Breast epithelium (tissue), 4 donors: ENCODE data around the gene ROBO2. TPM values are rescaled to one million over a fixed set of nuclear protein-coding genes. Genes with fewer than 3 reads are reported as not detected.

Experiments
- DNase-seq, 2 donors: peaks; one replicate each; pipeline ENCODE4 v3.0.0-alpha.2; 2019; ENCODE audit warnings: low spot score in 2 of 2
- H3K27ac ChIP-seq, 2 donors: fragments of 200-600 bp; sonication (generic) in 1 of 2; one replicate each; pipeline ENCODE4 v1.5.1; 2016 to 2019; ENCODE audit warnings: mild to moderate bottlenecking in 1 of 2
- H3K27me3 ChIP-seq, 2 donors: fragments of 200-600 bp; sonication (generic) in 1 of 2; one replicate each; pipeline versions ENCODE4 v1.5.1 to v1.6.0; 2017 to 2019; ENCODE audit warnings: control low read depth in 1 of 2, mild to moderate bottlenecking in 1 of 2
- H3K36me3 ChIP-seq: fragments of 200-600 bp; one replicate; pipeline ENCODE4 v1.5.1; 2019
- H3K4me1 ChIP-seq, 2 donors: fragments of 200-600 bp; sonication (generic); one replicate each; pipeline ENCODE4 v1.5.1; 2016 to 2019; ENCODE audit warnings: control low read depth in 1 of 2
- H3K4me3 ChIP-seq, 3 donors: fragments of 200-600 bp; sonication (generic); 1 replicate in 2 of 3; 2 replicates in 1 of 3; pipeline ENCODE4 v1.5.1; 2016 to 2019; ENCODE audit warnings: mild to moderate bottlenecking in 3 of 3, moderate library complexity in 2 of 3
- H3K9me3 ChIP-seq, 2 donors: fragments of 200-600 bp; sonication (generic) in 1 of 2; one replicate each; pipeline ENCODE4 v1.5.1; 2016 to 2019; ENCODE audit warnings: control low read depth in 1 of 2
- POLR2A ChIP-seq: fragments of 450-650 bp; IDR thresholded peaks from one replicate; pipeline ENCODE4 v1.6.1; 2016; ENCODE audit warnings: antibody characterized with exemption, mild to moderate bottlenecking, moderate library complexity
- POLR2AphosphoS5 ChIP-seq, 3 donors: sonication (generic); formaldehyde crosslinking; IDR thresholded peaks; one replicate each; pipeline ENCODE4 v1.6.1; 2017; ENCODE audit warnings: antibody characterized with exemption in 3 of 3
- intact Hi-C: fragments of 100-400 bp; cut with DNase I; formaldehyde crosslinking; loops from one replicate; pipeline ENCODE4 v1.15.1; 2023; ENCODE audit warnings: low total_unique reads
- total RNA-seq, 3 donors: library from RNA; depleted of rRNA; stranded (reverse); fragments of >200 nt; gene quantifications; one replicate each; pipeline ENCODE4 v1.1.0, GENCODE V29; 2016
- TF ChIP-seq, protein P1 (sequence below), 3 donors: fragments of 450-650 bp; IDR thresholded peaks; one replicate each; pipeline ENCODE4 v1.5.1; 2016 to 2017; ENCODE audit warnings: antibody characterized with exemption in 3 of 3, mild to moderate bottlenecking in 3 of 3, moderate library complexity in 3 of 3

The ROBO2 gene
- total RNA-seq, 3 donors from 2014 or later: 0.98 to 1.4 (median 1.3) TPM

DNA sequence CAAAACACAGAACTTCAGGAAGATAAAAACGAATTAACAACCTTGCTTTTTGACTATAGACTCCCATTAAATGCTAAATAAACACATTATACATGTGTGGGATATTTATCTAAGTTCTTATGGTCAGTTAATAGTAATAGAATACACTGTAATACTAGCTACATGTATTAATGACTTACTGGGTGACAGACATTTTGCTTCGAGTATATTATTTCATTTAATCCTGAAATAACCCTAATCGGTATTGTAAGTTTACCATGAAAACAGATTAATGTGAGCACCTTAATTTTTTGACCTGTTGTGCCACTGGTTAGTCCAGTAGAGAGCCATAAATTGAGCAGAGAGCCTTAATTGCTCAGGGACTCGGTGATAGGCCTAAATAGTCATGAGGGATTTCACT, 151.1 kb downstream of the ROBO2 start:
- Histone ChIP-seq H3K9me3 (no peaks in the 10 kb centered on the region), H3K4me1 (no peaks in the 10 kb centered on the region), H3K4me3 (no peak overlapping the region), H3K27ac (no peak overlapping the region), H3K27me3 (no peaks in the 10 kb centered on the region), H3K36me3 (no peaks in the 10 kb centered on the region)
- TF ChIP-seq, protein P1, sequence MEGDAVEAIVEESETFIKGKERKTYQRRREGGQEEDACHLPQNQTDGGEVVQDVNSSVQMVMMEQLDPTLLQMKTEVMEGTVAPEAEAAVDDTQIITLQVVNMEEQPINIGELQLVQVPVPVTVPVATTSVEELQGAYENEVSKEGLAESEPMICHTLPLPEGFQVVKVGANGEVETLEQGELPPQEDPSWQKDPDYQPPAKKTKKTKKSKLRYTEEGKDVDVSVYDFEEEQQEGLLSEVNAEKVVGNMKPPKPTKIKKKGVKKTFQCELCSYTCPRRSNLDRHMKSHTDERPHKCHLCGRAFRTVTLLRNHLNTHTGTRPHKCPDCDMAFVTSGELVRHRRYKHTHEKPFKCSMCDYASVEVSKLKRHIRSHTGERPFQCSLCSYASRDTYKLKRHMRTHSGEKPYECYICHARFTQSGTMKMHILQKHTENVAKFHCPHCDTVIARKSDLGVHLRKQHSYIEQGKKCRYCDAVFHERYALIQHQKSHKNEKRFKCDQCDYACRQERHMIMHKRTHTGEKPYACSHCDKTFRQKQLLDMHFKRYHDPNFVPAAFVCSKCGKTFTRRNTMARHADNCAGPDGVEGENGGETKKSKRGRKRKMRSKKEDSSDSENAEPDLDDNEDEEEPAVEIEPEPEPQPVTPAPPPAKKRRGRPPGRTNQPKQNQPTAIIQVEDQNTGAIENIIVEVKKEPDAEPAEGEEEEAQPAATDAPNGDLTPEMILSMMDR (IDR thresholded peaks at IDR 0.05): no peak
- TF ChIP-seq POLR2AphosphoS5 (IDR thresholded peaks at IDR 0.05): no peak
- no peak for TF ChIP-seq POLR2A
- intact Hi-C loops: no loop called here
- DNase-seq: no peak

GRCh38 chr3:77191640-77192039, 151.7 kb downstream of the ROBO2 start:
- Histone ChIP-seq H3K4me1 (no peaks in the 10 kb centered on the region), H3K36me3 (no peaks in the 10 kb centered on the region), H3K9me3 (no peaks in the 10 kb centered on the region), H3K27me3 (no peaks in the 10 kb centered on the region), H3K4me3 (no peak overlapping the region), H3K27ac (no peak overlapping the region)
- no peak for DNase-seq
- intact Hi-C loops: no loop called here
- TF ChIP-seq, protein P1 (IDR thresholded peaks at IDR 0.05): no peak

DNA sequence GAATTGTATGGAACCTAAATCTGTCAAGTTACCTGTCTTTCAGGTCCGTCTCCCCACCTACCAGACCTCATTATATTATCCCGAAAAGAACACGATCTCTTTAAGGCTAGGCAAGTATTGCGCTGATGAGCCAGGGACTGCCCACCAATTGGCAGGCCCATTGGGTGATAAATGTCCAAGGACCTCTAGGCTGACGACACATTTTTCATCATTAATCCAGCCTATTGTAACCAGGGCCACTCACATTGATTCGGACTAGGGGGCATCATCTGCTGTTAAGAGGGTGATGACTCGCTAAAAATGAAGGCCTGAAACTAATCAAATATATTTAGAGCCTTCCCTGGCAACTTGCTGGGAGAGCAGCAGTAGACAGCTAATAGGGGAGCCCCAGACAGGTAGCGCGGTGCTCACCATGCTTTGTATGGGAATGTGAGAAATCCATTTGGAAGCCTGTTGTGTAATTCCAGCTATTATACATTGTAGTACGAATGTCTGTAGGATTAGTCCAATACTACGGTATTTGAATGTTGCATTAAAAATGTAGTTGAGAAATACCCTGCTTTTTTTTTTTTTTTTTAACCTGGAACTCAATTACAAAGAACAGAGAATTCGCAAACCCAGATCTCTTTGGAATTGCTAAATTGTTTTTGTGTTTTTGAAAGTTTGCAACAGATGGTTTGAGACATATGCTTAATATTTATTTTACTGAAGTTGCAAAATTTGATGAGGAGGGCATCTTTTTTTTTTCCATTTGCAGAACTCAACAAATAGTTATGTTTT, 156.1 kb downstream of the ROBO2 start:
- no peaks in the 10 kb centered on the region for H3K27me3 ChIP-seq
- intact Hi-C loops: loop anchor here (5.0 kb wide), 1 partner anchor 266 kb away; no protein-coding TSS in a partner anchor
- H3K36me3 ChIP-seq: no peaks in the 10 kb centered on the region
- H3K27ac ChIP-seq: no peak overlapping the region
- H3K9me3 ChIP-seq: no peaks in the 10 kb centered on the region
- H3K4me1 ChIP-seq: no peaks in the 10 kb centered on the region
- TF ChIP-seq POLR2A (no peak), POLR2AphosphoS5 (IDR thresholded peaks at IDR 0.05) (no peak)
- TF ChIP-seq, protein P1 (IDR thresholded peaks at IDR 0.05): no peak
- no peak for DNase-seq
- H3K4me3 ChIP-seq: no peak overlapping the region

GRCh38 chr3:77197408-77197807, 157.5 kb downstream of the ROBO2 start:
- no peaks in the 10 kb centered on the region for H3K4me1 ChIP-seq
- H3K36me3 ChIP-seq: no peaks in the 10 kb centered on the region
- intact Hi-C loops: loop anchor here (5.0 kb wide), 1 partner anchor 265 kb away; no protein-coding TSS in a partner anchor
- no peak overlapping the region for H3K4me3 ChIP-seq
- H3K9me3 ChIP-seq: no peaks in the 10 kb centered on the region
- H3K27me3 ChIP-seq: no peaks in the 10 kb centered on the region
- TF ChIP-seq, protein P1 (IDR thresholded peaks at IDR 0.05): no peak
- DNase-seq: no peak
- H3K27ac ChIP-seq: no peak overlapping the region

DNA sequence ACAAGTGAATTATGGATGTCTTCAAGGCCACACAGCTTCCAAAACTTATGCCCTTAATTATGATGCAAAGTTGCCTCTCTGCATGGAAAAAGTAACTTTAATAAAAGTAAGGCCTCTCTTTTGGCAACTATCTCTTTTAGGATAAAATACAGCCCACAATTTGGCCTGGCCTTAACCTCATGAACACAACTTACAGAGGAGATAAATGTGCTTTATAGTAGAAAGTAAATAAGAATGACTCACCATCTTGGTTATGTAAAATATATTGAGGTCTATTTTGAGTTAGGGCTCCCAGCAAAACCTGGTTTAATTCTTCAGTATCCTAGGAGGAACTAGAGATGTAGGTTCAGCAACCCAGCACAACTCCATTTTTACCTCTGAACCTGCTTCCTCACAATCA, 164.0 kb downstream of the ROBO2 start:
- no peak for TF ChIP-seq POLR2AphosphoS5 (IDR thresholded peaks at IDR 0.05)
- TF ChIP-seq, protein P1 (IDR thresholded peaks at IDR 0.05): no peak
- TF ChIP-seq POLR2A: no peak
- Histone ChIP-seq H3K27ac (no peak overlapping the region), H3K36me3 (no peaks in the 10 kb centered on the region), H3K4me3 (no peak overlapping the region), H3K9me3 (no peaks in the 10 kb centered on the region), H3K4me1 (no peaks in the 10 kb centered on the region), H3K27me3 (no peaks in the 10 kb centered on the region)
- no peak for DNase-seq
- intact Hi-C loops: no loop called here
